GM18517 (cell line): Measurements from ENCODE around the gene SQOR.
A peak's percentile ranks its signal among the peaks of the same experiment; 100 is the strongest.

Source experiments
- ATAC-seq: cut with Tn5 transposase; IDR thresholded peaks from one replicate; pipeline ENCODE4 v1.9.1; 2021; ENCODE audit warnings: mild to moderate bottlenecking, moderate library complexity; ENCODE audit not compliant: unreplicated experiment

SQOR gene

DNA sequence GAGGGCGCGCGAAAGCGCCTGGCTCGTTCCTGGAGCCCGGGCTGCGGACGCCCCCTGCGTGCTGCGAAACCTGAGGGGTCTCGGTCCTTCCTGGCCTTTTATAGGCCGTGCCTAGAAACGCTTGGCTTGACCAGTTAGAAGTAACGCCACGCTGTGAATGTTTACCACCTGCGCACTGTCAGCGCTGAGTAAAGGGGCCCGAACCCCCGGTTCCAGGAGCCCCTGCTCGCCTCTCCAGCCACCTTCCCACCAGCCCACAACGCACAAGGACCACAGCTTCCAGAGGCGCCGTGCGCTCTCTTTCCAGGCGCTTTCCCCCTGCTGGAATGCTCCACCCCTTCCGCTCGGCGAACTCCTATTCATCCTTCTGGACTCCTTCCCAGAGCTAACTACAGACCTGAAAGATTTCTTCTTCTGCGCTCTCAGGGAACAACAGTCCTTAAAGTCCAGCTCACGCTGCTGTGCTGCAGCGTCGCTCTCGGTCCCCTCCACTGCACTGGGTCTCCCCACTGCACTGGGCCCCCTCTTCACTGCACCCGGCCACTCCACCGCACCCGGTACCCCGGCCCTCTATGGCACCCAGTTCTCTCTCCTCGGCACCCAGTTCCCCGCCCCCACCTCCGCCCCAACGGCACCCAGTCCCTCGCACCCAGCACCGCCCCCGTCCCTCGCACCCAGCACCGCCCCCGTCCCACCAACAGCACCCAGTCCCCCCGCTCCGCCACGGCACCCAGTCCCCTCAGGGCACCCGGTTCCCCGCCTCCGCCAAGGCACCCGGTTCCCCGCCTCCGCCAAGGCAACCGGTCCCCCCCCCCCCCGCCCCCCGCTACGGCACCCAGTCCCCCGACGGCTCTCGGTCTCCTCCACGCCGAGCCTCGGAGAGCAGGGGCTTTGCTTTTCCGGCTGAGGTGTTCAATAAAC, 69.8 kb downstream of the SQOR start:
- ATAC-seq: no peak

DNA sequence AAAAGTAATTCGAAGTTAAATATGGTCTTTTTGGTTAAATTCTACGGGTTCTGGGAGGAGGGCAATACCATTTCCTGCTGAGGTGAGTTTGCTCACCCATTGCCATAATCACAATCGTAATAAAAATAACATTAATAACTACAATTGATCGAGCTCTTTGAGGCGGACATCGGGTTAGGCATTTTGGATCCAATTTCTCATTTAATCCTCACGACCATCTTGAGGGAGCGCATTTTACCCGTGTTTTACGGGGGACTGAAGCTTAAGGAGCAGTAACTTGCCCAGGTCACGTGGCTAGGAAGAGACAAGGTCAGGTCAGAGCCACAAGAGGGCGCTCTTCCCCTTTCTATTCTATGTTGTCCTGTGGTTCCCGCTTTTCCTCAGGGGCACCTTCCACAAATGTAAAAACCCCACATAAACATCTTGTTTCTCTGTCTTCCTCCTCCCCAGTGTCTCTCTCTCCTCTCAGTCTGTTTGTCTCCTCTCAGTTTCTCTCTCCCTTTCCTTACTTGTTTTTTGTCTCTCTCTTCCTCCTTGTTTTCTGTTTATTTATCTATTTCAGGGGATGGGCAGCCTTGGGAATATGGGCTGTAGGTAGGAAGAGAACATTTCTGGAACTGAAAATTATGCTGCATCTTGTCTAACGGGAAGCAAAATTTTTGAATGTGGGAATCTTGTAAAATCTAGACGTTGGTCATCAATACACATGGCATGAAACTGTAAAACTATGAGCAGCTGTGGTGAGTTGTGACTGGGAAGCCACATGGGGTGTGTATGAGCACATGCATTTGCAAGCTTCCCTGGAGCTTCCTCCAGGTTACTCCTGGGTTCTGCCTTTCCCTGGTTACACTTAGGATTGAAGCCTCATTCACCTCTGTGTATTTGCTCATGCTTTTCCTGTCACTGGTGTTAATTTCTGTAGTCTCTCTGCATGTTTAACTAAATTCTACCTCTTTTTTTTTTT, 71.0 kb downstream of the SQOR start:
- peak; percentile 77 for ATAC-seq

- ATAC-seq: no peak
These were observed 75.8 kb downstream of the SQOR start for GRCh38 chr15:45710657-45711056.

- no peak for ATAC-seq
These were observed 80.0 kb downstream of the SQOR start for GRCh38 chr15:45714590-45715488.

GRCh38 chr15:45715528-45715927, 80.7 kb downstream of the SQOR start:
- ATAC-seq: no peak

DNA sequence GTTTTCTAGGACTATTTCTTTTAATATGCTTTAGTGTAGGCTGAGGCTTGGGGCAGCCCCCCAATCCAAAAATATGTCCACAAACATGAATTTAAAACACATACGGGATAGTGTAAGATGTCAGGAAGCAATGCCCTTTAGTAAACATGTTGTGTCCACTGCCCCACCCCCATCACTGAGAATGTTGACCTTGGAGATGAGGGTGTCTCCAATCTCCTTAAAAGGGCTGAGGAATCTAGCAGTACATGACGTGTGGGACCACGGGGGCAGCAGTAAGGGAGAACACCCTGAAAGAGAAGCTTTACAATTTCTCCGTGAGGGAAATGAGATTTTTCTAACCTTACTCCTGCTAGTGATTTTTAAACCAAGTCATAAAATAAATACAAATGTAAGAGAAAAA, 84.7 kb downstream of the SQOR start:
- ATAC-seq: no peak

GRCh38 chr15:45720183-45720582, 85.4 kb downstream of the SQOR start:
- no peak for ATAC-seq

DNA sequence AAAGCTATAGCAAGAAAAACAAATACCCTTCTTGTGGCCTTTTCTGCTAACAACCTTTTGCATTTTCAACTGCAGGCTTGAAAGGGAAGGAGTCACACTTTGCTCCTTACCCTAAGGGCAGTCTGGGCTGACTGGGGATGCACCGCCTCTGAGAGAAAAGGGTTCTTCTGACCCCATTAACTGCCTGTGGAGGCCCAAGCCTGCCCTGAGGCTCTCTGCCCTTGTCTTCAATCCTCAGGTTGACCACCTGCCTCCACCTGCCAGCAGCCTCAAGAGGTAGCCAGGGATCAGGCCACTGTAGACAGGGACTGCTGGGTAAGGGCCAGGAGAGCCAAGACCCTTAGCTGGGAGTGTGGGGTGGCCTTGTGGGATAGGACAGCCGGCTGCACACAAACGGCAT, 93.8 kb downstream of the SQOR start:
- no peak for ATAC-seq

- ATAC-seq: no peak
These were observed 94.3 kb downstream of the SQOR start for GRCh38 chr15:45729141-45729540.

DNA sequence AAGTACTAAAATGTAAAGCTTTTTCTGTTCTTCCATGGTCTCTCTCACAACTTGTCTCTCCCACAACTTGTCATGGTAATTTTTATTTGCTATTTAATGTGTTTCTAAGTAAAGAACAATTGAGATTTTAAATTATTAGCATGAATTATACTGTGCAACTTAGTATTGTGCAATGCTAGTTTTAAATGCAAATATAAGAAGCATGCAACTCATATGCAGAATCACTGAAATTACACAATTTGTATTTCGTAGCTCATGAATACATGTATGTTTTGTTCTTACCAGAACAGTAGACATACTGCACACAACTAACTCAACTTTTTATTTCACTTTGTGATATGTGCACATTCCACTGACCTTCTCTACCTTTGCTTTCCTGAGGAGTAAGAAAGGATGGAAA, 96.5 kb downstream of the SQOR start:
- no peak for ATAC-seq

DNA sequence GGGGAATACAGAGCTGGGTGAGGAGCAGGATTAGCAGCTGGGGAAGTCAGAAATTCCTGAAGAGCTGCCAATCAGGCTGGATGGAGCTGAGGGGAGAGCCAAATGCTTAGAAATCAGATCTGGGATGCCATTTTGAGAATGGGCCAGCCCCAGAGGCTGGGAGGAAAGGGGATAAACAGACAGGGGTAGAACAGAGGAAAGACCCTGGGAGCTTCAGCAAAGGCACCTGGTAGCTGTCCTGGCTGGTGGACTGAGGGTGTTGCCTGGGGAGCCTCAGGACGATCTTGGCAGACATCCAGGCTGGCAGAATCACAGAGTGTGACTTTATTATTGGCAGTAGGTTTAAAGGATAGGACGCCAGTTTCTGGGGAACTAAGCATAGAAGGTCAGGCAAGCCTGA, 97.8 kb downstream of the SQOR start:
- ATAC-seq: no peak

- ATAC-seq: no peak
These were observed 99.5 kb downstream of the SQOR start for GRCh38 chr15:45734260-45734711.
